Neural cell (in vitro differentiated cells): ENCODE measurements around the gene CTTN.

Source experiments
- CTCF ChIP-seq: fragments of 450-650 bp; IDR thresholded peaks from 2 replicates; pipeline ENCODE4 v1.5.1; 2014; ENCODE audit warnings: antibody characterized with exemption, mild to moderate bottlenecking, moderate library complexity; ENCODE audit not compliant: poor library complexity, severe bottlenecking
- EP300 ChIP-seq: fragments of 450-650 bp; conservative IDR thresholded peaks from 2 replicates; pipeline ENCODE4 v1.6.1; 2014; ENCODE audit warnings: antibody characterized with exemption, mild to moderate bottlenecking, moderate library complexity; ENCODE audit not compliant: poor library complexity, severe bottlenecking
- EZH2 ChIP-seq: fragments of 200-600, 300-800 bp; shearing (Covaris generic), sonication (generic); IDR thresholded peaks from 2 replicates; pipeline ENCODE4 v1.6.1; 2014; ENCODE audit warnings: antibody characterized with exemption, low read length, borderline replicate concordance, mild to moderate bottlenecking; ENCODE audit not compliant: insufficient read depth, poor library complexity, severe bottlenecking
- MXI1 ChIP-seq: fragments of 450-650 bp; conservative IDR thresholded peaks from 2 replicates; pipeline ENCODE4 v1.6.1; 2014; ENCODE audit warnings: antibody characterized with exemption, mild to moderate bottlenecking; ENCODE audit not compliant: poor library complexity, severe bottlenecking
- POLR2AphosphoS5 ChIP-seq: IDR thresholded peaks from 2 replicates; pipeline ENCODE4 v1.6.1; 2012
- RAD21 ChIP-seq: fragments of 450-650 bp; conservative IDR thresholded peaks from 2 replicates; pipeline ENCODE4 v1.6.1; 2014; ENCODE audit warnings: antibody characterized with exemption, mild to moderate bottlenecking, moderate library complexity
- TAF1 ChIP-seq: IDR thresholded peaks from 2 replicates; pipeline ENCODE4 v1.6.1; 2012; ENCODE audit warnings: low read depth
- TF ChIP-seq, protein P1 (sequence below): IDR thresholded peaks from 2 replicates; pipeline ENCODE4 v1.6.1; 2012; ENCODE audit warnings: borderline replicate concordance

DNA sequence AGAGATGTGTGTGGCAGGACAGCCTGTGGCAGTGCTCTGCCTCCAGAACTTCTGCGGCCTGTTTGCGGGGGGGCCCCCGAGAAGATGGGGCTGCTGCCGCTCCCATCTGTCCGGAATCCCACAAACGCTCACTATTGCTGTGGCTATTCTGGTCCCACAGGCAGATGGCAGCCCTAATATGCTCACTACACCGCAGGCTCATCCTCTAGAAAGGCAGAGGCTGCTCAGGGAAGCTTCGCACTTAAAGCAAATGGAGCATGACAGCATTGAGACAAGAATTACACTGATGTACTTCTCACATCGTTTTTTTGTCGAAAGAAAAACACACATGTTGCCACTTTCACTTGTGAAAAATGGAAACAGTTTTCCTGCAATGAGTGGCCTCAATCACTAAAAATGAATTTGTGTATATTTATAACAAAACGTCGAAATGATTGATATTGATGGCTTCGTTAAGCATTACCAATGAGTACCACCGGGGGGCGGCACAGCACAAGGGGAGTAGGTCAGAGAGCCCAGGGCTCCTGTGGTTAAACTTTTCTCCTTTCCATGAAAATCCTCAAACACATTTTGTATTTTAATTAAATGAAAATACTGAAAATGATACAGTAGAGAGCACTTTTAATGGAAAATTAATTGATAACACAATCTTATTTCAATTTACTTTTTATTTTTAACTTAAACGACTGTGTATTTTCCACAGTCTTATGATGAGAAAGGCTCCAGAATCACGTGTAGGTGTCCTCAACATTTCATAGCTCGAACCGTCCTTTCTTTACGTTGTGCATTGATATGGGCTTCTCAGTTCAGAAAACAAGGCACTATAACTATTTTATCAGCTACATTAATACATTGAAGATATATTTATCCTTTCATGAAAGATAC is 69.1 kb downstream of the CTTN start:
- TF ChIP-seq CTCF (peak; percentile 97), EP300 (peak; percentile 43), RAD21 (peak; percentile 98), EZH2 (no peak), MXI1 (no peak), POLR2AphosphoS5 (peak; percentile 11), TAF1 (no peak)
- TF ChIP-seq, protein P1, sequence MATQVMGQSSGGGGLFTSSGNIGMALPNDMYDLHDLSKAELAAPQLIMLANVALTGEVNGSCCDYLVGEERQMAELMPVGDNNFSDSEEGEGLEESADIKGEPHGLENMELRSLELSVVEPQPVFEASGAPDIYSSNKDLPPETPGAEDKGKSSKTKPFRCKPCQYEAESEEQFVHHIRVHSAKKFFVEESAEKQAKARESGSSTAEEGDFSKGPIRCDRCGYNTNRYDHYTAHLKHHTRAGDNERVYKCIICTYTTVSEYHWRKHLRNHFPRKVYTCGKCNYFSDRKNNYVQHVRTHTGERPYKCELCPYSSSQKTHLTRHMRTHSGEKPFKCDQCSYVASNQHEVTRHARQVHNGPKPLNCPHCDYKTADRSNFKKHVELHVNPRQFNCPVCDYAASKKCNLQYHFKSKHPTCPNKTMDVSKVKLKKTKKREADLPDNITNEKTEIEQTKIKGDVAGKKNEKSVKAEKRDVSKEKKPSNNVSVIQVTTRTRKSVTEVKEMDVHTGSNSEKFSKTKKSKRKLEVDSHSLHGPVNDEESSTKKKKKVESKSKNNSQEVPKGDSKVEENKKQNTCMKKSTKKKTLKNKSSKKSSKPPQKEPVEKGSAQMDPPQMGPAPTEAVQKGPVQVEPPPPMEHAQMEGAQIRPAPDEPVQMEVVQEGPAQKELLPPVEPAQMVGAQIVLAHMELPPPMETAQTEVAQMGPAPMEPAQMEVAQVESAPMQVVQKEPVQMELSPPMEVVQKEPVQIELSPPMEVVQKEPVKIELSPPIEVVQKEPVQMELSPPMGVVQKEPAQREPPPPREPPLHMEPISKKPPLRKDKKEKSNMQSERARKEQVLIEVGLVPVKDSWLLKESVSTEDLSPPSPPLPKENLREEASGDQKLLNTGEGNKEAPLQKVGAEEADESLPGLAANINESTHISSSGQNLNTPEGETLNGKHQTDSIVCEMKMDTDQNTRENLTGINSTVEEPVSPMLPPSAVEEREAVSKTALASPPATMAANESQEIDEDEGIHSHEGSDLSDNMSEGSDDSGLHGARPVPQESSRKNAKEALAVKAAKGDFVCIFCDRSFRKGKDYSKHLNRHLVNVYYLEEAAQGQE, result no peak
